HEK293 (cell line): Measurements from ENCODE around the gene TBL1XR1.
A peak's percentile ranks its signal among the peaks of the same experiment; 100 is the strongest.

Experiments
- CTCF ChIA-PET: fragments of 350-600 bp; formaldehyde crosslinking; extraction: SDS; loops from one replicate; lab custom pipeline; 2021; ENCODE audit warnings: antibody characterized with exemption; lab: Yijun Ruan, JAX
- POLR2A ChIA-PET: fragments of 300-600 bp; formaldehyde crosslinking; extraction: SDS; loops from one replicate; lab custom pipeline; 2020; ENCODE audit warnings: antibody characterized with exemption, inconsistent platforms; lab: Yijun Ruan, JAX
- H3K27ac ChIP-seq: fragments of 200-500 bp; sonication (Bioruptor generic); 2 replicates; pipeline ENCODE4 v1.5.1; 2014; ENCODE audit warnings: low read depth, low read length, control low read depth, inconsistent platforms; ENCODE audit errors: extremely low read depth
- H3K36me3 ChIP-seq, 2 experiments: fragments of 200-500 bp in 1 of 2; sonication (Bioruptor generic) in 1 of 2; 1 replicate in 1 of 2; 2 replicates in 1 of 2; pipeline ENCODE4 v1.5.1; 2014 to 2017; ENCODE audit warnings: inconsistent platforms in 2 of 2, low read length in 2 of 2; ENCODE audit not compliant: control insufficient read depth in 2 of 2, insufficient read depth in 1 of 2
- H3K4me1 ChIP-seq: fragments of 200-500 bp; sonication (Bioruptor generic); 2 replicates; pipeline ENCODE4 v1.5.1; 2014; ENCODE audit warnings: mild to moderate bottlenecking, low read length, inconsistent platforms; ENCODE audit not compliant: control insufficient read depth, insufficient read depth
- H3K4me3 ChIP-seq: 2 replicates; pipeline ENCODE4 v1.5.1; 2011; ENCODE audit warnings: low read depth, mild to moderate bottlenecking, control low read depth, low read length, moderate library complexity
- H3K9me3 ChIP-seq: fragments of 200-500 bp; sonication (Bioruptor generic); 2 replicates; pipeline ENCODE4 v1.5.1; 2014; ENCODE audit warnings: low read depth, low read length, inconsistent platforms; ENCODE audit not compliant: control insufficient read depth, insufficient read depth
- EGR2 ChIP-seq: fragments of 450-650 bp; formaldehyde crosslinking; IDR thresholded peaks from 2 replicates; pipeline ENCODE4 v1.5.1; 2016; ENCODE audit warnings: low read depth, missing biosample characterization, missing genetic modification characterization
- GLIS1 ChIP-seq: fragments of 450-650 bp; formaldehyde crosslinking; IDR thresholded peaks from 2 replicates; pipeline ENCODE4 v1.5.1; 2016; ENCODE audit warnings: missing biosample characterization, missing genetic modification characterization
- GLIS2 ChIP-seq: fragments of 450-650 bp; formaldehyde crosslinking; IDR thresholded peaks from 2 replicates; pipeline ENCODE4 v1.5.1; 2016; ENCODE audit warnings: missing biosample characterization, missing genetic modification characterization
- IKZF3 ChIP-seq: fragments of 450-650 bp; IDR thresholded peaks from 2 replicates; pipeline ENCODE4 v1.5.0; 2018; ENCODE audit warnings: missing biosample characterization, mild to moderate bottlenecking, missing genetic modification characterization, moderate library complexity
- PRDM1 ChIP-seq: fragments of 450-650 bp; formaldehyde crosslinking; IDR thresholded peaks from 2 replicates; pipeline ENCODE4; 2016; ENCODE audit warnings: missing biosample characterization, missing genetic modification characterization
- ZBTB8A ChIP-seq: fragments of 450-650 bp; formaldehyde crosslinking; IDR thresholded peaks from 2 replicates; pipeline ENCODE4 v1.5.1; 2016; ENCODE audit warnings: missing biosample characterization, missing genetic modification characterization
- ZFHX2 ChIP-seq: fragments of 450-650 bp; formaldehyde crosslinking; conservative IDR thresholded peaks from 2 replicates; pipeline ENCODE4 v1.5.1; 2016; ENCODE audit warnings: missing biosample characterization, missing genetic modification characterization
- ZNF19 ChIP-seq: fragments of 450-650 bp; formaldehyde crosslinking; IDR thresholded peaks from 2 replicates; pipeline ENCODE4; 2016; ENCODE audit warnings: missing biosample characterization, missing genetic modification characterization, low read depth
- ZNF26 ChIP-seq: fragments of 450-650 bp; formaldehyde crosslinking; IDR thresholded peaks from 2 replicates; pipeline ENCODE4 v1.5.1; 2016; ENCODE audit warnings: missing biosample characterization, missing genetic modification characterization
- ZNF341 ChIP-seq: fragments of 450-650 bp; formaldehyde crosslinking; IDR thresholded peaks from 2 replicates; pipeline ENCODE4; 2016; ENCODE audit warnings: low read depth, missing biosample characterization, missing genetic modification characterization
- ZNF398 ChIP-seq: fragments of 450-650 bp; formaldehyde crosslinking; IDR thresholded peaks from 2 replicates; pipeline ENCODE4 v1.5.1; 2017; ENCODE audit warnings: missing biosample characterization, missing genetic modification characterization
- ZNF433 ChIP-seq: fragments of 450-650 bp; formaldehyde crosslinking; IDR thresholded peaks from 2 replicates; pipeline ENCODE4 v1.5.1; 2016; ENCODE audit warnings: missing biosample characterization, missing genetic modification characterization, low read depth
- ZNF660 ChIP-seq: fragments of 450-650 bp; IDR thresholded peaks from 2 replicates; pipeline ENCODE4 v1.5.1; 2018; ENCODE audit warnings: missing biosample characterization, mild to moderate bottlenecking, missing genetic modification characterization
- TF ChIP-seq, protein P1 (sequence below): fragments of 450-650 bp; formaldehyde crosslinking; IDR thresholded peaks from 2 replicates; pipeline ENCODE4 v1.5.1; 2016; ENCODE audit warnings: missing biosample characterization, missing genetic modification characterization
- TF ChIP-seq, protein P2 (sequence below): fragments of 450-650 bp; formaldehyde crosslinking; IDR thresholded peaks from 2 replicates; pipeline ENCODE4 v1.5.1; 2016; ENCODE audit warnings: missing biosample characterization, missing genetic modification characterization
- TF ChIP-seq, protein P3 (sequence below): fragments of 450-650 bp; formaldehyde crosslinking; IDR thresholded peaks from 2 replicates; pipeline ENCODE4 v1.5.1; 2016; ENCODE audit warnings: missing biosample characterization, missing genetic modification characterization, low read depth
- TF ChIP-seq, protein P4 (sequence below): fragments of 450-650 bp; formaldehyde crosslinking; IDR thresholded peaks from 2 replicates; pipeline ENCODE4 v1.5.1; 2016; ENCODE audit warnings: missing biosample characterization, missing genetic modification characterization
- TF ChIP-seq, protein P5 (sequence below): fragments of 450-650 bp; formaldehyde crosslinking; IDR thresholded peaks from 2 replicates; pipeline ENCODE4 v1.5.1; 2016; ENCODE audit warnings: missing biosample characterization, missing genetic modification characterization
- TF ChIP-seq, protein P6 (sequence below): fragments of 450-650 bp; formaldehyde crosslinking; optimal IDR thresholded peaks from 2 replicates; pipeline ENCODE3; 2016; ENCODE audit warnings: missing biosample characterization, mild to moderate bottlenecking, missing genetic modification characterization

Gene TBL1XR1

GRCh38 chr3:177197041-177197726 is at the start of gene TBL1XR1:
TBL1XR1 (minus strand) TSS chr3:177197482; CDS start chr3:177064977, 132,505 bp downstream.
- Histone ChIP-seq H3K27ac (peak within 1 kb of the TSS; percentile 99), H3K9me3 (no peaks in the 10 kb centered on the region), H3K4me1 (peaks cover 3% of the 10 kb centered on the region), H3K36me3 (no peaks in the 10 kb centered on the region), H3K4me3 (peak within 1 kb of the TSS; percentile 79)
- CTCF ChIA-PET, result no interaction called here
- TF ChIP-seq PRDM1 (tag by site-specific recombination), result peak; percentile 71
- TF ChIP-seq, protein P1, sequence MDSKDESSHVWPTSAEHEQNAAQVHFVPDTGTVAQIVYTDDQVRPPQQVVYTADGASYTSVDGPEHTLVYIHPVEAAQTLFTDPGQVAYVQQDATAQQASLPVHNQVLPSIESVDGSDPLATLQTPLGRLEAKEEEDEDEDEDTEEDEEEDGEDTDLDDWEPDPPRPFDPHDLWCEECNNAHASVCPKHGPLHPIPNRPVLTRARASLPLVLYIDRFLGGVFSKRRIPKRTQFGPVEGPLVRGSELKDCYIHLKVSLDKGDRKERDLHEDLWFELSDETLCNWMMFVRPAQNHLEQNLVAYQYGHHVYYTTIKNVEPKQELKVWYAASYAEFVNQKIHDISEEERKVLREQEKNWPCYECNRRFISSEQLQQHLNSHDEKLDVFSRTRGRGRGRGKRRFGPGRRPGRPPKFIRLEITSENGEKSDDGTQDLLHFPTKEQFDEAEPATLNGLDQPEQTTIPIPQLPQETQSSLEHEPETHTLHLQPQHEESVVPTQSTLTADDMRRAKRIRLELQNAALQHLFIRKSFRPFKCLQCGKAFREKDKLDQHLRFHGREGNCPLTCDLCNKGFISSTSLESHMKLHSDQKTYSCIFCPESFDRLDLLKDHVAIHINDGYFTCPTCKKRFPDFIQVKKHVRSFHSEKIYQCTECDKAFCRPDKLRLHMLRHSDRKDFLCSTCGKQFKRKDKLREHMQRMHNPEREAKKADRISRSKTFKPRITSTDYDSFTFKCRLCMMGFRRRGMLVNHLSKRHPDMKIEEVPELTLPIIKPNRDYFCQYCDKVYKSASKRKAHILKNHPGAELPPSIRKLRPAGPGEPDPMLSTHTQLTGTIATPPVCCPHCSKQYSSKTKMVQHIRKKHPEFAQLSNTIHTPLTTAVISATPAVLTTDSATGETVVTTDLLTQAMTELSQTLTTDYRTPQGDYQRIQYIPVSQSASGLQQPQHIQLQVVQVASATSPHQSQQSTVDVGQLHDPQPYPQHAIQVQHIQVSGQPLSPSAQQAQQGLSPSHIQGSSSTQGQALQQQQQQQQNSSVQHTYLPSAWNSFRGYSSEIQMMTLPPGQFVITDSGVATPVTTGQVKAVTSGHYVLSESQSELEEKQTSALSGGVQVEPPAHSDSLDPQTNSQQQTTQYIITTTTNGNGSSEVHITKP (tag by site-specific recombination), result no peak
- TF ChIP-seq ZNF660 (tag by site-specific recombination), result 0 out of 2 replicates have a peak, but pooled peaks have one; percentile 19
- peak; percentile 63; the same call in 1 of the 2 replicates for TF ChIP-seq ZNF398 (tag by site-specific recombination)
- TF ChIP-seq ZNF433, result no peak
- peak; percentile 30; the same call in 1 of the 2 replicates for TF ChIP-seq GLIS2 (tag by site-specific recombination)
- TF ChIP-seq, protein P2, sequence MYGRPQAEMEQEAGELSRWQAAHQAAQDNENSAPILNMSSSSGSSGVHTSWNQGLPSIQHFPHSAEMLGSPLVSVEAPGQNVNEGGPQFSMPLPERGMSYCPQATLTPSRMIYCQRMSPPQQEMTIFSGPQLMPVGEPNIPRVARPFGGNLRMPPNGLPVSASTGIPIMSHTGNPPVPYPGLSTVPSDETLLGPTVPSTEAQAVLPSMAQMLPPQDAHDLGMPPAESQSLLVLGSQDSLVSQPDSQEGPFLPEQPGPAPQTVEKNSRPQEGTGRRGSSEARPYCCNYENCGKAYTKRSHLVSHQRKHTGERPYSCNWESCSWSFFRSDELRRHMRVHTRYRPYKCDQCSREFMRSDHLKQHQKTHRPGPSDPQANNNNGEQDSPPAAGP (tag by site-specific recombination), result 0 out of 2 replicates have a peak, but pooled peaks have one; percentile 26
- TF ChIP-seq ZFHX2 (tag by site-specific recombination), result peak; percentile 57; the same call in 1 of the 2 replicates
- TF ChIP-seq, protein P3, sequence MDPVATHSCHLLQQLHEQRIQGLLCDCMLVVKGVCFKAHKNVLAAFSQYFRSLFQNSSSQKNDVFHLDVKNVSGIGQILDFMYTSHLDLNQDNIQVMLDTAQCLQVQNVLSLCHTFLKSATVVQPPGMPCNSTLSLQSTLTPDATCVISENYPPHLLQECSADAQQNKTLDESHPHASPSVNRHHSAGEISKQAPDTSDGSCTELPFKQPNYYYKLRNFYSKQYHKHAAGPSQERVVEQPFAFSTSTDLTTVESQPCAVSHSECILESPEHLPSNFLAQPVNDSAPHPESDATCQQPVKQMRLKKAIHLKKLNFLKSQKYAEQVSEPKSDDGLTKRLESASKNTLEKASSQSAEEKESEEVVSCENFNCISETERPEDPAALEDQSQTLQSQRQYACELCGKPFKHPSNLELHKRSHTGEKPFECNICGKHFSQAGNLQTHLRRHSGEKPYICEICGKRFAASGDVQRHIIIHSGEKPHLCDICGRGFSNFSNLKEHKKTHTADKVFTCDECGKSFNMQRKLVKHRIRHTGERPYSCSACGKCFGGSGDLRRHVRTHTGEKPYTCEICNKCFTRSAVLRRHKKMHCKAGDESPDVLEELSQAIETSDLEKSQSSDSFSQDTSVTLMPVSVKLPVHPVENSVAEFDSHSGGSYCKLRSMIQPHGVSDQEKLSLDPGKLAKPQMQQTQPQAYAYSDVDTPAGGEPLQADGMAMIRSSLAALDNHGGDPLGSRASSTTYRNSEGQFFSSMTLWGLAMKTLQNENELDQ (tag by site-specific recombination), result no peak
- no peak for TF ChIP-seq ZNF26
- 0 out of 2 replicates have a peak, but pooled peaks have one; percentile 29 for TF ChIP-seq EGR2 (tag by site-specific recombination)
- TF ChIP-seq, protein P4, sequence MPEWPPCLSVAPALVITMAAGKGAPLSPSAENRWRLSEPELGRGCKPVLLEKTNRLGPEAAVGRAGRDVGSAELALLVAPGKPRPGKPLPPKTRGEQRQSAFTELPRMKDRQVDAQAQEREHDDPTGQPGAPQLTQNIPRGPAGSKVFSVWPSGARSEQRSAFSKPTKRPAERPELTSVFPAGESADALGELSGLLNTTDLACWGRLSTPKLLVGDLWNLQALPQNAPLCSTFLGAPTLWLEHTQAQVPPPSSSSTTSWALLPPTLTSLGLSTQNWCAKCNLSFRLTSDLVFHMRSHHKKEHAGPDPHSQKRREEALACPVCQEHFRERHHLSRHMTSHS (tag by site-specific recombination), result no peak
- TF ChIP-seq, protein P5, sequence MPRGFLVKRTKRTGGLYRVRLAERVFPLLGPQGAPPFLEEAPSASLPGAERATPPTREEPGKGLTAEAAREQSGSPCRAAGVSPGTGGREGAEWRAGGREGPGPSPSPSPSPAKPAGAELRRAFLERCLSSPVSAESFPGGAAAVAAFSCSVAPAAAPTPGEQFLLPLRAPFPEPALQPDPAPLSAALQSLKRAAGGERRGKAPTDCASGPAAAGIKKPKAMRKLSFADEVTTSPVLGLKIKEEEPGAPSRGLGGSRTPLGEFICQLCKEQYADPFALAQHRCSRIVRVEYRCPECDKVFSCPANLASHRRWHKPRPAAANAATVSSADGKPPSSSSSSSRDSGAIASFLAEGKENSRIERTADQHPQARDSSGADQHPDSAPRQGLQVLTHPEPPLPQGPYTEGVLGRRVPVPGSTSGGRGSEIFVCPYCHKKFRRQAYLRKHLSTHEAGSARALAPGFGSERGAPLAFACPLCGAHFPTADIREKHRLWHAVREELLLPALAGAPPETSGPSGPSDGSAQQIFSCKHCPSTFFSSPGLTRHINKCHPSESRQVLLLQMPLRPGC (tag by site-specific recombination), result peak; percentile 40; the same call in 1 of the 2 replicates
- TF ChIP-seq ZNF19 (tag by site-specific recombination), result no peak
- TF ChIP-seq, protein P6, sequence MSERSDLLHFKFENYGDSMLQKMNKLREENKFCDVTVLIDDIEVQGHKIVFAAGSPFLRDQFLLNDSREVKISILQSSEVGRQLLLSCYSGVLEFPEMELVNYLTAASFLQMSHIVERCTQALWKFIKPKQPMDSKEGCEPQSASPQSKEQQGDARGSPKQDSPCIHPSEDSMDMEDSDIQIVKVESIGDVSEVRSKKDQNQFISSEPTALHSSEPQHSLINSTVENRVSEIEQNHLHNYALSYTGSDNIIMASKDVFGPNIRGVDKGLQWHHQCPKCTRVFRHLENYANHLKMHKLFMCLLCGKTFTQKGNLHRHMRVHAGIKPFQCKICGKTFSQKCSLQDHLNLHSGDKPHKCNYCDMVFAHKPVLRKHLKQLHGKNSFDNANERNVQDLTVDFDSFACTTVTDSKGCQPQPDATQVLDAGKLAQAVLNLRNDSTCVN (tag by site-specific recombination), result peak; percentile 32
- TF ChIP-seq GLIS1, result peak; percentile 52
- TF ChIP-seq IKZF3 (tag by site-specific recombination), result 0 out of 2 replicates have a peak, but pooled peaks have one; percentile 45
- TF ChIP-seq ZBTB8A (tag by site-specific recombination), result peak; percentile 67
- TF ChIP-seq ZNF341 (tag by site-specific recombination), result peak; percentile 95
- POLR2A ChIA-PET, result interaction anchor here (0.6 to 2.4 kb wide), 4 partner anchors 145 to 229 kb away, joined by 3 to 17 read pairs (median 4); no protein-coding TSS in a partner anchor
